KBM-7 (cell line): ENCODE results near the gene SH3BP2.

Source experiments
- DNase-seq: peaks from one replicate; pipeline ENCODE4 v3.0.0-alpha.2; 2015
- in situ Hi-C: fragments of 300-500 bp; cut with MboI; formaldehyde crosslinking; loops from 2 replicates; pipeline ENCODE4 v1.14.3; 2020; ENCODE audit warnings: low sequenced_read_pairs, low pct_unique_long_range_greater_than_20kb, mixed read lengths

The SH3BP2 gene

GRCh38 chr4:2886622-2887021 is 93.7 kb downstream of the SH3BP2 start:
- DNase-seq, result no peak
- in situ Hi-C loops, result no loop called here

- no peak for DNase-seq
- in situ Hi-C loops, result no loop called here
Measured at GRCh38 chr4:2887343-2887742, 94.5 kb downstream of the SH3BP2 start.

GRCh38 chr4:2888886-2889285 is 96.0 kb downstream of the SH3BP2 start:
- DNase-seq, result no peak
- in situ Hi-C loops, result no loop called here
